ENCODE data around the gene UGGT1. TPM values are rescaled to one million over a fixed set of nuclear protein-coding genes. Genes with fewer than 3 reads are reported as not detected.

The UGGT1 gene, protein sequence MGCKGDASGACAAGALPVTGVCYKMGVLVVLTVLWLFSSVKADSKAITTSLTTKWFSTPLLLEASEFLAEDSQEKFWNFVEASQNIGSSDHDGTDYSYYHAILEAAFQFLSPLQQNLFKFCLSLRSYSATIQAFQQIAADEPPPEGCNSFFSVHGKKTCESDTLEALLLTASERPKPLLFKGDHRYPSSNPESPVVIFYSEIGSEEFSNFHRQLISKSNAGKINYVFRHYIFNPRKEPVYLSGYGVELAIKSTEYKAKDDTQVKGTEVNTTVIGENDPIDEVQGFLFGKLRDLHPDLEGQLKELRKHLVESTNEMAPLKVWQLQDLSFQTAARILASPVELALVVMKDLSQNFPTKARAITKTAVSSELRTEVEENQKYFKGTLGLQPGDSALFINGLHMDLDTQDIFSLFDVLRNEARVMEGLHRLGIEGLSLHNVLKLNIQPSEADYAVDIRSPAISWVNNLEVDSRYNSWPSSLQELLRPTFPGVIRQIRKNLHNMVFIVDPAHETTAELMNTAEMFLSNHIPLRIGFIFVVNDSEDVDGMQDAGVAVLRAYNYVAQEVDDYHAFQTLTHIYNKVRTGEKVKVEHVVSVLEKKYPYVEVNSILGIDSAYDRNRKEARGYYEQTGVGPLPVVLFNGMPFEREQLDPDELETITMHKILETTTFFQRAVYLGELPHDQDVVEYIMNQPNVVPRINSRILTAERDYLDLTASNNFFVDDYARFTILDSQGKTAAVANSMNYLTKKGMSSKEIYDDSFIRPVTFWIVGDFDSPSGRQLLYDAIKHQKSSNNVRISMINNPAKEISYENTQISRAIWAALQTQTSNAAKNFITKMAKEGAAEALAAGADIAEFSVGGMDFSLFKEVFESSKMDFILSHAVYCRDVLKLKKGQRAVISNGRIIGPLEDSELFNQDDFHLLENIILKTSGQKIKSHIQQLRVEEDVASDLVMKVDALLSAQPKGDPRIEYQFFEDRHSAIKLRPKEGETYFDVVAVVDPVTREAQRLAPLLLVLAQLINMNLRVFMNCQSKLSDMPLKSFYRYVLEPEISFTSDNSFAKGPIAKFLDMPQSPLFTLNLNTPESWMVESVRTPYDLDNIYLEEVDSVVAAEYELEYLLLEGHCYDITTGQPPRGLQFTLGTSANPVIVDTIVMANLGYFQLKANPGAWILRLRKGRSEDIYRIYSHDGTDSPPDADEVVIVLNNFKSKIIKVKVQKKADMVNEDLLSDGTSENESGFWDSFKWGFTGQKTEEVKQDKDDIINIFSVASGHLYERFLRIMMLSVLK (N-terminal part only)
- total RNA-seq (2014; rRNA removed; shearing (Covaris generic)) (33.2 and 39.7 TPM in 2 replicates), total RNA-seq (2022) (59.1 and 59.5 TPM in 2 replicates), Bru-seq, nascent RNA (percentile 89 among the genes with signal in this experiment), BruChase-seq, experiment 1, labeled RNA remaining after a 6-hour chase (percentile 91 among the genes with signal in this experiment), BruChase-seq, experiment 2, labeled RNA remaining after a 2-hour chase (percentile 86 among the genes with signal in this experiment)
- long read RNA-seq, full-length matches to known transcripts, result 10 of 31 reads
- long read RNA-seq, partial matches to known transcripts, result 6 of 31 reads
- long read RNA-seq, other reads (novel, unspliced or antisense), result 15 of 31 reads

DNA sequence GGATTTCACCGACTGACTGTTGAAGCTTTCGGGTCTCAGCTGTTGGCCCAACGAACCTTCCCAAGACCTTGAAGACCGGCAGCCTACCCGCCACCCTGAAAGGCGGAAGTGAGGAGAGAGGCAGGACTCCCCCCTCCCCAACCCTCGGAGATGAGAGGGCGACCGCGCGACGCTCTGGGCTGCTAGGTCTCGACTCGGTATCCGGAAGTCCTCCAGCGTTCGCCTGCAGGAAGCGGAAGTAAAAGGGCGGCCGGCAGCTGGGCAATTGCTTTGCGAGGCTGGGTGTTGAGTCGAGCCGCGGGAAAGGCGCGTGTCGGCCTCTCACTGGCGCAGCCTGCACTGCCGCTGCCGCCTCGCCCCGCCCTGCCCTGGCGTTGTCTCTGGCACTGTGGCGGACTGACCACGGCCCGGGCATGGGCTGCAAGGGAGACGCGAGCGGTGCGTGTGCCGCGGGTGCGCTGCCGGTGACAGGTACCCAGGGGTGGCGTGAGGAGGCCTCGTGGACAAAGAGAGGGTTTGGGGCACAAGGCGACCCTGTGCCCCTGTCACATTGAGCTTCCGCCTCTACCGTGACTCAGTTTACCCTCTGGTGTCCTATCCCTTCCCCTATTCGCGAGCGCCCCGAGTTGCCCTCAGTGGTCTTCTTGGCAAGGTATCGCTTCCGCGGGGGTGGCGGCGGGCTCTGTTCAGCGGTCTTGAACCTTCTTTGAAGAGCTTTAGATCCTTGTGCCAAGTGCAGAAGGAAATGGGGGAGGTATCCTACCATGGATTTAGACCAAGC is at the start of gene UGGT1:
Gene UGGT1, plus strand, starts transcription at position 256 of the 781 bp plus-strand sequence. Its CDS starts 158 bp downstream, at position 414.
- H3K9me2 ChIP-seq (ENCODE audit: insufficient read depth, low read length), result no peaks in the 10 kb centered on the region
- H3K4me2 ChIP-seq (ENCODE audit: low read length), result peak within 1 kb of the TSS; percentile 89
- DNase-seq (ENCODE audit: low spot score), result peak; percentile 98
- H3K79me2 ChIP-seq (ENCODE audit: insufficient read depth, low read depth, low read length), result peaks cover 49% of the 10 kb centered on the region
- ChIA-PET POLR2A (interaction anchor here (0.6 to 4.4 kb wide), 14 partner anchors 11 to 390 kb away, joined by 3 to 44 read pairs (median 4); partner anchors contain the start of genes SAP130 and SFT2D3), CTCF (ENCODE audit: unreplicated experiment) (no interaction called here)
- peak within 1 kb of the TSS; percentile 95 for H3K4me3 ChIP-seq (ENCODE audit: low read depth, low read length, poor library complexity, severe bottlenecking)
- TF ChIP-seq EZH2phosphoT487 (IDR thresholded peaks at IDR 0.05; ENCODE audit: borderline replicate concordance, low read depth, low read length), result no peak
- TF ChIP-seq, protein P1, sequence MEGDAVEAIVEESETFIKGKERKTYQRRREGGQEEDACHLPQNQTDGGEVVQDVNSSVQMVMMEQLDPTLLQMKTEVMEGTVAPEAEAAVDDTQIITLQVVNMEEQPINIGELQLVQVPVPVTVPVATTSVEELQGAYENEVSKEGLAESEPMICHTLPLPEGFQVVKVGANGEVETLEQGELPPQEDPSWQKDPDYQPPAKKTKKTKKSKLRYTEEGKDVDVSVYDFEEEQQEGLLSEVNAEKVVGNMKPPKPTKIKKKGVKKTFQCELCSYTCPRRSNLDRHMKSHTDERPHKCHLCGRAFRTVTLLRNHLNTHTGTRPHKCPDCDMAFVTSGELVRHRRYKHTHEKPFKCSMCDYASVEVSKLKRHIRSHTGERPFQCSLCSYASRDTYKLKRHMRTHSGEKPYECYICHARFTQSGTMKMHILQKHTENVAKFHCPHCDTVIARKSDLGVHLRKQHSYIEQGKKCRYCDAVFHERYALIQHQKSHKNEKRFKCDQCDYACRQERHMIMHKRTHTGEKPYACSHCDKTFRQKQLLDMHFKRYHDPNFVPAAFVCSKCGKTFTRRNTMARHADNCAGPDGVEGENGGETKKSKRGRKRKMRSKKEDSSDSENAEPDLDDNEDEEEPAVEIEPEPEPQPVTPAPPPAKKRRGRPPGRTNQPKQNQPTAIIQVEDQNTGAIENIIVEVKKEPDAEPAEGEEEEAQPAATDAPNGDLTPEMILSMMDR (conservative IDR thresholded peaks at IDR 0.05; ENCODE audit: low read length), result no peak
- peaks cover 12% of the 10 kb centered on the region for H4K20me1 ChIP-seq (ENCODE audit: insufficient read depth, low read length)
- intact Hi-C loops (cut with micrococcal nuclease; ENCODE audit: unreplicated experiment), result loop anchor here (2.0 kb wide), 2 partner anchors 62 to 390 kb away; partner anchors contain the start of genes SAP130 and SFT2D3
- peak within 1 kb of the TSS; percentile 67 for H3K27ac ChIP-seq (ENCODE audit: low read depth, low read length, poor library complexity, severe bottlenecking)
- H2AFZ ChIP-seq (ENCODE audit: low read length), result peak within 1 kb of the TSS; percentile 75
- H3K4me1 ChIP-seq (ENCODE audit: insufficient read depth, low read length, poor library complexity, severe bottlenecking), result peaks cover 34% of the 10 kb centered on the region
- no TSS peak for BruUV-seq (replicated peaks)
- peaks cover 20% of the 10 kb centered on the region for H3K36me3 ChIP-seq (ENCODE audit: insufficient read depth, low read length)
- no peaks in the 10 kb centered on the region for H3K9me3 ChIP-seq (ENCODE audit: low read length)

DNA sequence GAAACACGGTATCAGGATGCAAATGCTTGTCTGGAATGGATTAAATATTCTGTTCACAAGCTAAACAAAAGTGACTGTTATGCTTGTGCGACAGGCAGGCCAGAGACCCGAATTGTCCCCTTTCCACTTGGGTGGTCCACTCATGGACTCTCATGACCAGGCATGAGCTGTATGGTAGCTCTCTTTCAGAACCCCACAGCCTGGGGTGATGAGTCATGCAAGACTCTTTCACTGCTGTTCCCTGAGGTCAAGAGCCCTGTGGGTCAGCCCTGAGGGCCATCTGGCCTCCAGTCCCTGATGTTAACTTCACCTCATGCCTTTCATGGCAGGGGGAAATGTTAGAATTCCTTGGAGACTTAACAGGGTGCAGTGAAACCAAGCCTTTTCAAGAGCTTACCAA is 49.4 kb upstream of the UGGT1 start:
- ChIA-PET CTCF (ENCODE audit: unreplicated experiment) (no interaction called here), POLR2A (no interaction called here)
- Histone ChIP-seq H3K27ac (ENCODE audit: low read depth, low read length, poor library complexity, severe bottlenecking) (no peak overlapping the region), H3K4me1 (ENCODE audit: insufficient read depth, low read length, poor library complexity, severe bottlenecking) (no peaks in the 10 kb centered on the region), H3K79me2 (ENCODE audit: insufficient read depth, low read depth, low read length) (no peaks in the 10 kb centered on the region), H3K4me3 (ENCODE audit: low read depth, low read length, poor library complexity, severe bottlenecking) (no peak overlapping the region), H2AFZ (ENCODE audit: low read length) (no peak overlapping the region), H3K4me2 (ENCODE audit: low read length) (no peak overlapping the region), H3K9me3 (ENCODE audit: low read length) (peaks cover 12% of the 10 kb centered on the region), H3K36me3 (ENCODE audit: insufficient read depth, low read length) (no peaks in the 10 kb centered on the region), H3K9me2 (ENCODE audit: insufficient read depth, low read length) (no peaks in the 10 kb centered on the region), H4K20me1 (ENCODE audit: insufficient read depth, low read length) (no peaks in the 10 kb centered on the region)
- no peak for DNase-seq (ENCODE audit: low spot score)
- intact Hi-C loops (cut with micrococcal nuclease; ENCODE audit: unreplicated experiment), result no loop called here
- no TSS peak for BruUV-seq (replicated peaks)
- TF ChIP-seq, protein P1 (conservative IDR thresholded peaks at IDR 0.05; ENCODE audit: low read length), result no peak
- no peak for TF ChIP-seq EZH2phosphoT487 (IDR thresholded peaks at IDR 0.05; ENCODE audit: borderline replicate concordance, low read depth, low read length)

Data from OCI-LY7 (cell line).